HG02973 (cell line): ENCODE measurements around the gene SYNC.
"Not testable (repeated sequence)": the region's sequence is repeated elsewhere in the genome, so short reads cannot be mapped to it uniquely, and the experiment has no call there.

Experiments
- ATAC-seq: cut with Tn5 transposase; IDR thresholded peaks from one replicate; pipeline ENCODE4 v1.9.1; 2021; ENCODE audit warnings: moderate library complexity; ENCODE audit not compliant: unreplicated experiment

Gene SYNC

DNA sequence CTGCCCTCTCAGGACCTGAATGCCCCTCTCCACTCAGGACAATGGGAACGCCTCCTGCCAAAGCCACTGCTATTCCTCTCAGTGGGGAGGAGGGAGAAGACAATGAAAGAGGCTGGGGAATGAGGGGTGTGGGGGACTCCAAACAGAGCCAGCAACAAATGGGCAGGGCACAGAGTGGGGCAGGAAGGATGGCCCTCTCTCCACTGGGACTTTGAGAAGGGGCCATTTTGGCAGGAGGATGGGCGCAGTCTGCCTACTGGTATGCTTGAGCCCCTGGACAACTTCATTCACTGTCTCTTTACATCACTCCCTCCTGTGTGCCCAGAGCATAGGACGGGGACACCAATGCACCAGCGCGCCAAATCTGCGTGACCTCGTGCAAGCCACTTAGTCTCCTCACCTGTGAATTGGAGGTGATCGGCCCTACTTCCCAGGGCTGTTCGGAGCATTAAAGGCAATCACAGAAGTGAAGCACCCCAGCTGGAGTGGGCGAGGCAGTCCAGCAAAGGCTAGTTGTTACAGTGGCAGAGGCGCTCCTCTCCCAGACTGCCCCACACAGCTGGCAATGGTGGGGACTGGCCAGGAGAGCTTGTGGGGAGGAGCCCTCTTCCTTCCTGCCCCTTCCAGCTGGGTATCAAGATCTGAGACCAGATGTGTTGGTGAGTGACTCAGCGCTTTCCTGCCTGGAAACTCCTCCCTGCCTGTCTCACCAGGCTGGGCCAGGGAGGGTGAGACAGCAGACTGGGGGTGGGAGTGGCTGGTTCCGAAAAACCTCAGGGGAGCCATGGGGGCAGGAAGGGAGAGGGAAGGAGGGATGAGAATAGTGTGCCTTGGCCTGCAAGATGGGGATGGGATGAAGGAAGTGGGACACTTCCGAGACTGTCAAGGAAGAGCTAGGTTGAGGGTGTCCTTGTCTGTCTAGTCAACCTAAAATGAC, 22.4 kb upstream of the SYNC start:
- no peak for ATAC-seq

DNA sequence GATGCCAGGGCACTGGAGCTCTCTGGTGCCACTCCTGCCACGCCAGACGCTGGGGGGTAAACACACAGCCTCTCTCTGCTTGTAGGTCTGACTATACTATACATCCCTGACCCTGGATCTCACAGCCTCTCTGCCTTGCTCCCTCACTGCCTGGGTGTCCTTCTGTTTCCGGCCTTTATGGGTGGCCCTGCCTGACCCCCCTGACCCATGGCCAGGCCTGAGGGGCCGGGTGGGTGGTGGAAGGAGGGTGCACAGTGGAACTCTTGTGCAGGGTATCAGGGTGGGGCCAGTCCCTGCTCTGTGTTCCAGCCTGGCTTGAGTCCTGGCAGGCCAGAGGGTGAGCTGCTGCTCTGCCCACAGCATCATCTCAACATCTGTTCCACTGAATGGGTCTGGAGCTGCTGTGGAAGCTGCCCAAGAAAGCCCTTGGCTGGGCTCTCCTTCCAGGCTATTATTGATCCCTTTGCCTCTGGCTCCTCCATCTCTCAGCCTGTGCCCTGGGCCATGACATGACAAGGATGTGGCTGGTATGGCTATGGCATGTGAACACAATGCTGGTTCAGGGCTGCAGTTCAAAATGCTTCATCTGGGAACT, 17.2 kb upstream of the SYNC start:
- ATAC-seq = no peak

DNA sequence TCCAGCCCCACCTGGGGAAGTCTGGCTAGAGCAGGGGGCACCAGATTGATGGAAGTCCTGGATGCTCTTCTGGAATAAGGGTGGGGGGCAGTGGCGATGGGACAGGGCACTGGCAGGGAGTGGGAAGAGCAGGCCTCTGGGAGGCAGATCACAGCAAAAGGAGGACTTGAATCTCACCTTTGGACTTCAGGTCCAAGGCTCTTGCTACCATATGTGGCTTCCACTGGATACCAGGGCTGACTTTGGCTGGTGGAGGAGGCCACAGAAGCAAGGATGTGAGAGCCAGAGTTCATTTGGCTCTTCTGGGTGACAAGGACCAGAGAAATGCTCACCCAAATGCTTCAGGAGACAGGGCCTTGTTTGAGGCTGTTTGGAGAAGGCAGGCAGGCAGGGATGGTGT, 16.0 kb upstream of the SYNC start:
- no peak for ATAC-seq

DNA sequence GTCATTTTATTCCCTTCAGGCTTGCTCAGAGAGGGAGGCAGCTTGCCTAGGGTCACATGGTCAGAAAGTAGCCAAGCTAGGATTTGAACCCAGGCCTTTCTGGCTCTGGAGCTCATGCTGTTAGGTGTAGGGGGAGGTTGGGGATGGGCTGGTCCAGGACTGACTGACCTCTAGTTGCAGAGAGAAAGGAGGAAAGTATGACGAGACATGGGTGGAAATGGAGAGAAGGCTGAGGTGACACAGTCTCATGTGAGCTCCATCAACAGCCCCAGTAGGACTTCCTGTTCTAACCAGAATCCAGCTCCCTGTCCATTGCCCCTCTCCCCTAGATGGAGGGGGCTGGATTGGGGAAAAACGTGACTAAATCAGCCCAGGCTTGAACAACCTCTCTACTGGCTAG, 15.5 kb upstream of the SYNC start:
- no peak for ATAC-seq

DNA sequence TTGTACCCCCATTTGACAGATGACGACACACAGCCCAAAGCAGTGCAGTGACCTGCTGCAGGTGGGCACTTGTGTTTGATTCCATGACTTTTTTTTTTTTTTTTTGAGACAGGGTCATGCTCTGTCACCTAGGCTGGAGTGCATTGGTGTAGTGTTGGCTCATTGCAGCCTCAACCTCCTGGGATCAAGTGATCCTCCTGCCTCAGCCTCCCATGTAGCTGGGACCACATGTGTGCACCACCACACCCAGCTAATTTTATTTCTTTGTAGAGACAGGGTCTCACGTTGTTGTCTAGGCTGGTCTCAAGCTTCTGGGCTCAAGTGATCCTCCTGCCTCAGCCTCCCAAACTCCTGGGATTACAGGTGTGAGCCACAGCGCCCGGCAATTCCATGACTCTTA, 14.9 kb upstream of the SYNC start:
- no peak for ATAC-seq

DNA sequence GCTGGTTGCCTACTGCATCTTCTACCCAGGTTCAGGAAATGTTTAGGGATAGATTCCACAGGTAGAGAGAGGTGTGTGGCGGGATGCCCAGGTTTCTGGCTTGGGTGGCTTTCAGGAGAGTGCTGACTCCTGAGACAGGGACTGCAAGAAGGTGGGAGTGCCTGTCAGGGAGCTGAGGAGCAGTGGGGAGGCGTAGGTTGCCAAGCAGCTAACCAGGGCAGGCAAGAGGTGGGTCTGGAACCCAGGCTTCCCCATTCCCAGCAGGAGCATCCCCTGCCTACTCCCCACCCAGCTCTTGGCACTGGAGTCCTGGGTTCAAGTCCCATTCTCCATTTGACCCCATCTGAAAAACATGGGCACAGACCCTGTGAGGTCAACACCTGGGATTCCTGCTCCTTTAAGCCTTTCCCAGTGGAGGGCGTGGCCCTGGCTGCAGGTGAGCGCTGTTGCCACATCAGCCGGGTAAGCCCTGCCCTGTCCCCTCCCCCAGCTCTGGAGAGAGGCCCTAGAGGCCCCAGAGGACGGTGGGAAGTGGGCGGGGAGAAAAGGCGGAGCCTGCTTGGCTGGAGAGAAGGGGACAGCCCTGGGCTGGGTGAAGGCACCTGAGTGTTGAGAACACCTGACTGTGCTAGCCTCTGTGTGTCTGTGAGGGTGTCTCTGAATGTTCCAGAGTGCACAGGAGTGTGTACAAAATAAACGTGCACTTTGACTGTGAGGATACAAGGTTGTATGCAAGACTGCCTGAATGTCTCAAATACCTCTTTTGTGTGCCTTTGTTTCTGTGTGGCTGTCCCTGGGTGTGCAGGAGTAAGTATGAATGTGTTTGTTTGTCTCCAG, 14.0 kb upstream of the SYNC start:
- ATAC-seq = no peak

DNA sequence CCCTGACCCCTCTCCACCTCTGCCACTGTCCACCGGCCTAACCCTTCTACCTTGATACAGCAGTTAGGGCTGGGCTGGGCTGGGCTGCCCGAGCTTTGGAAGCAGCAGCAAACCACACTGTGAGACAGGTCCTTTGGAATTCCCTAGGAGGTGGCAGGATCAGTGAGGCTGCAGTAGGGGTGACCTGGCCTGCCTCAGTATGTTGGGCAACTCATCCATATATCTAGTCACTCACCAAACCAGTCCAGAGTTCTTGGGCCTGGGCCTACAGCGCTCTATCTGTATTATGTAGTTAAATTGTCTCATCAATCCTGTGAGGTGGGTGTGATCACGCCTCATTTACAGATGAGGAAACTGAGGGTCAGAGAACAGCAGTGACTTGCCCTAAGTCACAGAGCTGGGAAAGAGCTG, 13.3 kb upstream of the SYNC start:
- no peak for ATAC-seq

DNA sequence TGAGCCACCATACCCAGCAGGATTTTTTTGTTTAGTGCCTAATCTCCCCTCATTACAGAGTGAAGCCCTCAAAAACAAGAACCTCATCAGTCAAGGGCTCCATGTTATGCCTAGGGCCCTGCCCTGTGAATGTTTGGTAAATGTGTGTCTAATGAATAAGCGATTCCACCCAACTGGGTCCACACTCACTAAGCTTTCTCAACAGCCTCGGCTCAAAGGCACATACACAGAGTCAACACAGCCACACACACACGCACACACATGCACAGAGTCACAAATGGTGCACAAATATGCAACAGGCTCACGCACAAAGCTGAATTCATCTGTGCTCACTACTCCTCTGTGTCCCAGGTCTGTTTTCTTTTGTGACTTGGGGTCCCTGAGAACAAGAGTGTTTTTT, 11.7 kb upstream of the SYNC start:
- ATAC-seq = no peak

DNA sequence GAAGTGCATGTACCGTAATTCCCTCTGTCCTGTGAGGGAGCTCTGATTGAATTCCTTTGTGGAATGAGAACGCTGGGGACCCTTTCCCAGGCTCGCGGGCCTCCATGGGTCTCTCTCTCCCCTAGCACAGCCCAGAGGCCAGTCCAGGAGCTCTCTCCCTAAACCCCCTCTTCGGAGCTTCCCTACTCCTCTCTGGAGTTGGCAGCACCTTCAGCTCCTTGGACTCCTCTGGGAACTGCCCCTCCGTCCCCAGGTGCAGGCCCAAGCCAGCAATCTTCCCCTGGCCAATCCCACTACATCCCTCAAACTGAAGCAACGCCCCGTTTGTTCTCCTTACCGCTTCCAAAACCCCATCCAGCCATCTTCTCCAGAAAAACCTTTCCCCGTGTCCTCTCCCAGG, 10.5 kb upstream of the SYNC start:
- no peak for ATAC-seq

DNA sequence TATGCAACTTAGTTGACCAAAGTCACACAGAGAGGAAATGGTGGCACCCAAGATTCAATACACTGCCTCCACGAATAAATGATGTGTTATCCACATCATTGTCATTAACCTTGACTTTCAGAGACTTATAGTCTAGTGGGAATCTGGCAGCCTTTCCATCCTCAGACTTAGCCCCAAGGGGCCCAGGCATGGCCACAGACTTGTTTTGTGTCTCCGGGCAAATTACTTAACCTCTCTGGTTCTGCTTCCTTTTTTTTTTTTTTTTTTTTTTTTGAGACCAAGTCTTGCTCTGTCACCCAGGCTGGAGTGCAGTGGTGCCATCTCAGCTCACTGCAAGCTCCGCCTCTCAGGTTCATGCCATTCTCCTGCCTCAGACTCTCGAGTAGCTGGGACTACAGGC, 8.7 kb upstream of the SYNC start:
- ATAC-seq = not testable (repeated sequence)

DNA sequence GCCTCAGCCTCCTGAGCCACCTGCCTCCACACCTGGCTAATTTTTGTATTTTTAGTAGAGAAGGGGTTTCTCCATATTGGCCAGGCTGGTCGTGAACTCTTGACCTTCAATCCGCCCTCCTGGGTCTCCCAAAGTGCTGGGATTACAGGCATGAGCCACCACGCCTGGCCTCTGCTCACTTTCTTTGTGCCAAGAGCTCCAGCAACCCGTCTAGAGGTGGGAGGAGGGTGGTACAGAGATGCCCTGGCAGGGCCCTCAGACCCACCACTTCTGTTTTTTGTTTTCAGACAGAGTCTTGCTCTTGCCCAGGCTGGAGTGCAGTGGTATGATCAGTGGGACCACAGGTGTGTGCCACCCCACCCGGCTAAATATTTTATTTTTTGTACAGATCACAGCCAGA, 6.9 kb upstream of the SYNC start:
- ATAC-seq = no peak

DNA sequence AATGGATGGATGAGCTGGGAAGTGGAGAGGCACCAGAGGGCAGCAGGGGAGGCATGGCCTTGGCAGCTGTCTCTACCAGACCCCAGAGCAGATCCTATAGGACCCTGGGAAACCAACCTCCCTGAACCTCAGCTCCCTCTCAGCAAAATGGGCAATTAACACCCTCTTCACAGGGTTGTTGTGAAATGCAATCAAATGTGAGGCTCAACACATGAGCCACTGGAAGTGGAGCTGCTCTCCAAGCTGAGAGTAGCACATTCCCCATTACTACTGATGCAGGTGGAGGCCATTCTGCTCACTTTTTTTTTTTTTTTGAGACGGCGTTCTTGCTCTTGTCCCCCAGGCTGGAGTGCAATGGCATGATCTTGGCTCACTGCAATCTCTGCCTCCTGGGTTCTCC, 6.5 kb upstream of the SYNC start:
- no peak for ATAC-seq

DNA sequence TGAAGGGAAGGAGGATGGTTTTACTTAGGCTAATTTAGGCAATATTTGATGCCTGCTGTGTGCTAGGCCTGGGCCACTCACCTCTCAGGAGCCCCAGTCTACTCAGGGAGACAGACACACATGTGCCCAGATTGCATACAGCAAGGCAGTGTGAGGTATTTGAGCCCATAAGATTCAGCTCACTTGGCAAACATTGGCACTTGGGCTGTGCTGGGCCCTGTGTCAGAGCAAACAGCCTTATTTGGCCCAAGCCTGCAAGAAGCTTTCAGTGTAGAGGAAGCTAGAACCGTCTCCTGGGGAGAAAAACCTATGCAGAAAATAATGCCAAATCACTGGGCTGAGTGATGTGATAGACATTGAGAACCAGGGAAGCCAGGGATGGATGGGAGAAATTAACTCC, 3.9 kb upstream of the SYNC start:
- ATAC-seq = no peak

DNA sequence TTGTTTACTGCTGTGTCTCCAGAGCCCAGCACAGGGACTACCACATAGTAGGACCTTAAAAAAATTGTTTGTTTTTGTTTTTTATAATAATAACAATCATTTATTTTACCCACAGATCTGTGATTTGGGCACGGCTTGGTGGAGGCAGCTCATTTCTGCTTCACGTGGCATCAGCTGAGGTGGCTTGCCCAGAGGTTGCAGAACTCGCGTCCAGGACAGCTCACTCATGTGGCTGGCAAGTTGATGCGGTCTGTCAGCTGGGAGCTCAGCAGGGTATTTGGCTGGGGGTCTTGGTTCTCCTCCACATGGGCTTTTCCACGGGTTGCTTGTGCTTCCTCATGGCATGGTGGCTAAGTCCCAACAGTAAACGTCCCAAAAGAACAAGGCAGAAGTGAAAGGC, 2.9 kb upstream of the SYNC start:
- ATAC-seq = no peak

DNA sequence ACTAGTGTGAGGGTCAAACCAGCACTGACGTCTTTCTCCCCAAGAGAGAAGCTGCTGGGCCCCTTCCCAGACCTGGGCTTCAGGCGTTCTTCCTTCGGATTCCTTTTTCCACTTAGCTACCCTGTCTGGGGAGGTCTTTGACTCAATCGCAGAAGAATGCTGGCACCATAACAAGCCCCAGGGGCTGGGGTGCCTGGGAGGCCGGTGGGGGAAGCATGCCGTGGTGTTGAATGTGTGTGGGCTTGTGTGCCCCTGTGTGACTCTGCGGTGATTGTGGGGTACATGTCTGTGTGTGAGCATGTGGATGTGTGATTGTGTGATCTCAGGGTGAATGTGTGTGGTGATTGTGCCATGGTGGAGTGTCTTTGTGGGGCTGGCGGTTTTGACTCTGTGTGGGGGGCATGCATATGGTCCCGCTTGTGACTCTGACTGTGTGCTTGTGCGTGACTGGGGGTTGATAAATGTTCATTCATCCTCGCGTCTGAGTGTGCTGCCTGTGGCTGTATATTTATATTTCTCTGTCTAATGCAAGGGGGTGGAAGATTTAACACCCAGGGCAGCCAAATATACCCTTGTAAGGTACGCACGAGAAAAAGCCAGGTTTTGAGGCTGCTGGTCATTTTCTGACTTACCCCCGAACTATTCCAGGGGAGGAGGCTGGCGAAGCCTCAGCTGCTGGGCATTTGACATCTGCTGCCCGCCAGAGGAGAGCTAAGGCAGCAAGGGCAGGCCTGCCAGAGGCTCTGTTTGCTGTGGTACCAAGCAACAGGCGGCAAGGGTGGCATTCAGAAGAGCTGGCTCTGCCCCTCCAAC, 1.1 kb upstream of the SYNC start:
- no peak for ATAC-seq

DNA sequence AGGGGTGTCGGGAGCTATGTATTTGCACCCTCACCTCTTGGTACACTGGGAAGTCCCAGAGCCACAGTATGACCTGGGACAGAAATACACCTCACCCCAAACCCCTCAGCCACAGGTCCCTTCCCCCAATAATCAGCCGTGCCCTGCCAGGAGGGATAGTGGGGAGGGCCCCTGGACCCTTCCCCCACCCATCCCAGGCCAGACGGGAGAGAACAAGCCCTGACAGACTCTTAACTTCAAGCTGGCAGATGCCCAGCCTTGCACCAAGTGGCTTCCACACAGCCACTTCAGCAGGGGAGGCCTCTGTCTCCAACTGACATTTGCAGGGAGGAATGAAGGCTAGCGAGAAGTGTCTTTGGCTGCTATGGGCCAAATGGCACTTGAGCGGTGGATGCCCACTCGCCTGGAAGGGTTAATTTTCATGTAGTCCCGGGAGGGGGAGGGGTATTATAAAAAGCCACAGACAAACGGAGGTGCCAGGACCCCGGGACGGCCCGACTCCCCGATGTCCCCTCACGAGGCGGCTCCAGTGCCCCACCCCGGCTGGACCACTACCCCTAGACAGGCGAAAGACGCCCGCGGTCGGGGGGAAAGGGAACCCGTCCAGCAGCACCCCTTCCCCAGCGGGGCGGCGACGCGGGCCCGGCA, 495 bp downstream of the SYNC start:
- ATAC-seq = no peak

DNA sequence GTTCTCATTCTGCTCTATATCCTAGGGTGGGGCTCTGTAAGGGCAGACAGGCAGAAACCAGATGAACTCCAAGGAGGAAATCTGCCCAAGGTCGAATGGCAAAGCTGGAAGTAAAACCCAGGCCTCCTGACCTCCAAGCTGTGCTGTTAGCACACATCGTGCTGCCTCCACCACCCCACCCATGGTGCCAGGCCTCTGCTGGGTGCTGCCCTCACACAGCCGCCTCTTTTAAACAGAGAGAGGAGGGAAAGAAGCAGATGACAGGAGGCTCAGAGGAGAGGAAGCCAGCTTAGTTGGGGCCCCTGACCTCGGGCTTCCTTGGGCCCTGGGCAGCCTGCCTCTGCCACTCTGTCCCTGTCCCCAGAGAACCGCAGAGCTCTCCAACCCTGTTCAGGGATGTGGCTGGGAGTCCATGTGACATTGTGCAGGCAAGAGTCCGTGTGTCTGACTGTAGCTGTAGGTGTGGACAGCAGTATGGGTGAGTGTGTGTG, 1.1 kb downstream of the SYNC start:
- ATAC-seq = no peak

DNA sequence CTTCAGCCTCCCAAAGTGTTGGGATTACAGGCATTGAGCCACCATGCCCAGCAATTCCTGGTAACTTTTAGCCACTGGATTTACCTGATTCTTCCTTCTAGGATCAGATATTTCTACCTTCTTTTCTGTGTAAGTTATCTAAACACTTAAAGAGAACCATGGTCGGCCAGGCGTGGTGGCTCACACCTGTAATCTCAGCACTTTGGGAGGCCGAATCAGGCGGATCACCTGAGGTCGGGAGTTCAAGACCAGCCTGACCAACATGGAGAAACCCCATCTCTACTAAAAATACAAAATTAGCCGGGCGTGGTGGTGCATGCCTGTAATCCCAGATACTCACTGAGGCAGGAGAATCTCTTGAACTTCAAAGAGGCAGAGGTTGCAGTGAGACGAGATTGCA, 5.6 kb downstream of the SYNC start:
- ATAC-seq = not testable (repeated sequence)

DNA sequence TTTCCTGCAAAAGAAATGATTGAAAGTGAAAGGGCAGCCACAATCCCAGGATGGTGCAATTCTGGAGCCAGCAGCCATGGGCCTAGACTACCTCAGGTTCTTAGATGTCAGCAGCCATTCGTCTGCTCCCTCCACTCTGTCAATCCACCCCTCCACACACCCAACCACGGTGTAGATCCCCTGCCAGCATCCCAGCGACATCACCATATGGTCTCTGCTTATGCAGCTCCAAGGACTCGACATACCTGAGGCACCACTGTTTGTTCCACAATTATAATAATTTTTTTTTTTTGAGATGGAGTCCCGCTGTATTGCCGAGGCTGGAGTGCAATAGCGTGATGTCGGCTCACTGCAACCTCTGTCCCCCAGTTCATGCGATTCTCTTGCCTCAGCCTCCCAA, 6.5 kb downstream of the SYNC start:
- ATAC-seq = no peak
